ENCODE results near the gene NRBF2. TPM values are rescaled to one million over a fixed set of nuclear protein-coding genes. Genes with fewer than 3 reads are reported as not detected.
A peak's percentile ranks its signal among the peaks of the same experiment; 100 is the strongest.

NRBF2 gene
- total and polyA plus RNA-seq, 9 of the 15 experiments (the other 6 are each of a cell fraction or from before 2014, with no cell fraction given): 20.8 to 52.1 (median 30.5) TPM

DNA sequence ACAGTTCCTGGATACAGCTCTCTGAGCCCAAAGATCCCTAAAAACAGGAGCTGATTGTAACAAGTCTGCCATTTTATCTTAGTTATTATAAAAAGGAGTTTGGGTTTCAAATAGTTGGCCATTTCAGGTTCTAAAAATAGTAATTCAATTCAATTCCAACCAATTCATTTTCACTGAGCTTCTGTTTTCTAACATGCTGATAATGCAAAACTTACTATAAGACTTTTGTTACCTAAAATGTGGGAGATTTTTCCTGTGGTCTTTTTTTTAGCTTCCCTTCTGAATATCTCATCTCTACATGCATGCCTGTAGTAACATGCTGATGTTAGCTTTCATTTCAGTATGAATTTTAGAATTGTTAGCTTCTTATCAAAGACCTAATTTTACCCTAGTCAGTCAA lies 13.4 kb downstream of the NRBF2 start:
- intact Hi-C loops (cut with micrococcal nuclease) (no loop called here), in situ Hi-C loops (cut with MboI) (no loop called here)
- Histone ChIP-seq H2AFZ (ENCODE audit: low read depth, low read length) (no peak overlapping the region), H3K36me3 (ENCODE audit: control insufficient read depth, insufficient read depth, low read length) (peaks cover 32% of the 10 kb centered on the region), H3K79me2 (ENCODE audit: control insufficient read depth, insufficient read depth, low read length) (peaks cover 65% of the 10 kb centered on the region), H4K20me1 (replicated peaks; ENCODE audit: control insufficient read depth, insufficient read depth, low read length) (peaks cover 11% of the 10 kb centered on the region; the same call in 1 of the 2 replicates), H3K4me3 (no peak overlapping the region), H3K27me3 (ENCODE audit: control insufficient read depth in 2 of 2, insufficient read depth in 2 of 2, low read length in 2 of 2) (no peaks in the 10 kb centered on the region), H3K4me2 (ENCODE audit: insufficient read depth, low read length) (no peak overlapping the region), H3K9me3 (replicated peaks; ENCODE audit: control insufficient read depth, insufficient read depth, low read depth, low read length) (no peaks in the 10 kb centered on the region), H3K9me1 (ENCODE audit: control insufficient read depth, insufficient read depth, low read length) (no peaks in the 10 kb centered on the region), H3K9ac (ENCODE audit: insufficient read depth in 1 of 2, low read depth in 2 of 2, low read length in 2 of 2) (no peak overlapping the region), H3K27ac (ENCODE audit: extremely low read depth, low read depth, low read length) (no peak overlapping the region), H3K4me1 (replicated peaks in 1 of 2; ENCODE audit: control insufficient read depth in 2 of 2, insufficient read depth in 2 of 2, low read length in 2 of 2) (no peaks in the 10 kb centered on the region)
- no TSS peak for BruUV-seq (replicated peaks)
- ATAC-seq: no peak
- TF ChIP-seq, protein P1, sequence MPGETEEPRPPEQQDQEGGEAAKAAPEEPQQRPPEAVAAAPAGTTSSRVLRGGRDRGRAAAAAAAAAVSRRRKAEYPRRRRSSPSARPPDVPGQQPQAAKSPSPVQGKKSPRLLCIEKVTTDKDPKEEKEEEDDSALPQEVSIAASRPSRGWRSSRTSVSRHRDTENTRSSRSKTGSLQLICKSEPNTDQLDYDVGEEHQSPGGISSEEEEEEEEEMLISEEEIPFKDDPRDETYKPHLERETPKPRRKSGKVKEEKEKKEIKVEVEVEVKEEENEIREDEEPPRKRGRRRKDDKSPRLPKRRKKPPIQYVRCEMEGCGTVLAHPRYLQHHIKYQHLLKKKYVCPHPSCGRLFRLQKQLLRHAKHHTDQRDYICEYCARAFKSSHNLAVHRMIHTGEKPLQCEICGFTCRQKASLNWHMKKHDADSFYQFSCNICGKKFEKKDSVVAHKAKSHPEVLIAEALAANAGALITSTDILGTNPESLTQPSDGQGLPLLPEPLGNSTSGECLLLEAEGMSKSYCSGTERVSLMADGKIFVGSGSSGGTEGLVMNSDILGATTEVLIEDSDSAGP (CRISPR knock-in tag; IDR thresholded peaks at IDR 0.05): no peak
- TF ChIP-seq MAFF (IDR thresholded peaks at IDR 0.05; ENCODE audit: low read length): 0 out of 2 replicates have a peak, but pooled peaks have one; percentile 24
- TF ChIP-seq NFYB (IDR thresholded peaks at IDR 0.05; ENCODE audit: extremely low read depth, insufficient read length): no peak
- peak; percentile 80 for TF ChIP-seq ZNF316 (IDR thresholded peaks at IDR 0.05)
- peak; percentile 65 for TF ChIP-seq C11orf30 (IDR thresholded peaks at IDR 0.05; ENCODE audit: low read depth)
- TF ChIP-seq MAFG (tag; conservative IDR thresholded peaks at IDR 0.05): 0 out of 2 replicates have a peak, but pooled peaks have one; percentile 11
- ChIA-PET POLR2A (interaction anchor here (0.8 to 2.2 kb wide), 5 partner anchors 10 to 536 kb away, joined by 3 to 14 read pairs (median 4); partner anchors contain the start of gene NRBF2), CTCF (ENCODE audit: low intra/inter-chr PET ratio) (no interaction called here)
- no peak for FAIRE-seq
- DNase-seq (ENCODE audit: extremely low read depth in 1 of 4, low spot score in 3 of 4): no peak
